Stimulated activated CD4-positive, alpha-beta T cell treated with anti-CD3 and anti-CD28 coated beads, Interleukin-1b, Interleukin-23, amount 100 ng/mL, for 24 hours (primary cell): ENCODE data around the gene MBD4.
"Not testable (repeated sequence)": the region's sequence is repeated elsewhere in the genome, so short reads cannot be mapped to it uniquely, and the experiment has no call there.

Source experiments
- DNase-seq, 4 experiments: peaks; one replicate each; pipeline ENCODE4 v3.0.0-alpha.2; 2020; ENCODE audit warnings: low read depth in 4 of 4, low spot score in 1 of 4

The MBD4 gene

DNA sequence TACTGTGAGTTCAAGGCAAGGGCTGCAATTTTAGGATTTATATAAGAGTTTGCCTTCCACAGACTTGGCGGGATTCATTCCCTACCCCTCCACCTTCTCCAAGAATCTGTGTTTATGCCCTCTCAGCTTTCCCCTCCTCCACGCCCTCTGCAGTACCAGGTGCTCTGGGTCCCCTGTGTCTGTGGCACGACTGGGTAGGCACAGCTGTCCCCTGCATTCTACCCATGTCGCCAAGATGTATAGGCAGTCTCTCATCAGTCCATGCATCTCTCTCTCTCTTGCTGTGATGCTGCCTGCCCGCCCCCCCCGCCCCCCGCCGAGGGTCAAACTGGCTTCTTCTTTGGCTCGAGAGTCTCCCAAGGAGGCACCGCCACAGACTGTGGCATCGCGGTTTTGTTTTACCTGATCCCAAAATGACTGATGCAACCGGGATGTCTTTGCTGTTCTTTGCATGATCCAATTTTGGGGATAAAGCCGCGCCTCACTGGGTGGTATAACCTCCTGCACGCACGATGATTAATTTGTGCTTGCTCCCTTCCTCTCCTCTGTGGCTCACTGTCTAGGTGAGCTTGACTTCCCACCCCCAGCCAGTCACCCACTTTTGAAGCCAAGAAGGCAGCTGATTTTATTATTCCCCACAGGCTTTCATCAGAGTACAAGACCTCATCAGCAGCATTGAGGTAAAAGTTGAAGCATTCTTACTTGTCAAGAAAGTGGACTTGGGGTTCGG, 55.0 kb downstream of the MBD4 start:
- no peak for DNase-seq

DNA sequence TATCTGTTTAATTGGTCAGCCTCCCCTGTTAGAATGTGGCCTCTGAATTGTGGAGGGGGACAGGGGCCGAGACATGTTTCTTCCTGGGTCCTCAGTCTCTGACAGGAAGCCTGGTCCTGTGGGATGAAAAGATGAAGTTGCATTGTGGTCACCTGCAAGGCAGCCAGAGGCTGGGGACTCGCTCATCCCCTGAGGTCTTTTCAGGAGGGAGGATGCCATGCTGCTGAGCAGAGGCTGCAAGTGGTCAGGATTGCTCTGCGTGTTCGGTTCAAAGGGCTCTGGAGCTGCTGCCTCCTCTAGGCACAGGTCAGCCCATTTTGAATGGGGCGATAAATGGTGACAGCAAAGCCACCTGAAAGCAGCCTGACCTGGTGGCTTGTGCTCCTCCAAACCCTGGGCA, 55.6 kb downstream of the MBD4 start:
- not testable (repeated sequence) for DNase-seq

DNA sequence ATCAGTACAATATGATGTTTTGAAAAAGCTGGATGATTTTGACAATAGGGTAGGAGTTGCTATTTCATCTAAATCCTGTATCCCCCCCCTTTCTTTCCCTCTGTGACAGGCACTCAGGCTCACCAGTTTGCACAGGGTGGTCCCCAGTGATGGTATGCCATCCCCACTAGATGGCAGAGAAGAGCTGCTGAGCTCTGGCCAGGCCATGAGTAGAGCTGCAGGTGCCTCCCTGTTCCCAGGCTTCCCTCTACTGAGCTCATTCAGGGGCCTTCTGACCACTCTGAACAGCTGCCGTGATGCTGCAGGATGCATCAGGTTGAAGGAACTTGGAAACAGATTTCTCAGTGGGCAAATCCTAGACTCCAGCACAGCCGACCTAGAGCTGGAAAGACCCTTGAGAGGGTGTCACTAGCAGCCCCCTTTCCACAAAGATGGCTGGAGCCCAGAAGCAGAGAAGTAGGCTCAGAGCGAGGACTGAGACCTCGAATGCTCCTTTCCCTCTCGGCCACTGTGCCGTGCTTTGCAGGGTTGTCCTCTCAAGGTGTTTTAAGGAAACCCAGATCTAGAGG, 56.4 kb downstream of the MBD4 start:
- peak in 1 of 4 experiments; percentile 28 for DNase-seq

DNA sequence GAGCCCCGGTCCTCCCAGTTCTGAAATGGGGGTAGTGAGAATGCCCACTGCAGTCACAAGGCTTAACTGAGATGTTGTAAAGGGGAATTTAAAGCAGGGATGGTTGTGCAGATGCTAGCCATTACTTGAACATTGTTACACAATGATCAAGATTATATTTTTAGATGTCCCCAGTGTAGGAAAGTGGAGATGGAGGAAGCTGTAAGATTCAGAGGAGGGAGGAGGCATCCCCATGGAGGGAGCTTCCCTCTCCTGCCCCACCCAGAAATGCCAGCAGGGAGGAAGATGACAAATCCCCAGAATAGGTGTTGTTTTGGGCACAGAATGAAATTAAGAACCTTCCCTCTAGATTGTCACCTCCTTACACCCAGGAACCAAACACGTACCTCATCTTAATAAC, 57.4 kb downstream of the MBD4 start:
- DNase-seq: no peak
